Prostate gland (tissue), 2 donors: ENCODE data around the gene AQR.

Experiments used
- CTCF ChIP-seq, 4 experiments: fragments of 200-600 bp in 2 of 4; fragments of 450-650 bp in 2 of 4; sonication (generic) in 2 of 4; IDR thresholded peaks; 1 replicate in 3 of 4; 2 replicates in 1 of 4; pipeline ENCODE4 v1.5.1; 2016 to 2019; ENCODE audit warnings: antibody characterized with exemption in 4 of 4, mild to moderate bottlenecking in 2 of 4, moderate library complexity in 2 of 4
- POLR2AphosphoS5 ChIP-seq: sonication (generic); formaldehyde crosslinking; IDR thresholded peaks from one replicate; pipeline ENCODE4 v1.6.1; 2017; ENCODE audit warnings: antibody characterized with exemption

DNA sequence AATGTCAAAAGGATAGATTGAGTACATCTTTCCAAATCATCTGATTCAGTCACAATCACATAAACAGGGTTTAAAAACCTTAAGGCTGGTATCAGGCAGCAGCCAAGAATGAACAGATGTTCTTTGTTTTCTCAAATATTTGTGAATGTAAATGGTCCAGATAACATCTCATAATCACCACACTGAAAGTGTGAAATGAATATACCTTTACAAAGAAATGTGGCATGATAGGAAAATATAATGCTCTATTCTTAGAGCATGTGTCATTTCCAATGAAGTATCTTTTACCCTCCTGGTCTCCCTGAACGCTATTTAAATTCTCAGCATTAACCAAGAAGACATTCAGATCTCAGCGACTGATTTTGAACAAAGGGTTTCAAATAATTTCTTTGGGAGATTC lies 165.4 kb downstream of the AQR start:
- no peak for TF ChIP-seq CTCF (IDR thresholded peaks at IDR 0.05)
- TF ChIP-seq POLR2AphosphoS5, result no peak
